GM21528 (cell line): ENCODE results near the gene PRUNE2.
"Not testable (repeated sequence)": the region's sequence is repeated elsewhere in the genome, so short reads cannot be mapped to it uniquely, and the experiment has no call there.

ENCODE experiments used
- ATAC-seq: cut with Tn5 transposase; IDR thresholded peaks from one replicate; pipeline ENCODE4 v1.9.1; 2021; ENCODE audit warnings: mild to moderate bottlenecking, moderate library complexity; ENCODE audit not compliant: unreplicated experiment, low FRiP score

The PRUNE2 gene

DNA sequence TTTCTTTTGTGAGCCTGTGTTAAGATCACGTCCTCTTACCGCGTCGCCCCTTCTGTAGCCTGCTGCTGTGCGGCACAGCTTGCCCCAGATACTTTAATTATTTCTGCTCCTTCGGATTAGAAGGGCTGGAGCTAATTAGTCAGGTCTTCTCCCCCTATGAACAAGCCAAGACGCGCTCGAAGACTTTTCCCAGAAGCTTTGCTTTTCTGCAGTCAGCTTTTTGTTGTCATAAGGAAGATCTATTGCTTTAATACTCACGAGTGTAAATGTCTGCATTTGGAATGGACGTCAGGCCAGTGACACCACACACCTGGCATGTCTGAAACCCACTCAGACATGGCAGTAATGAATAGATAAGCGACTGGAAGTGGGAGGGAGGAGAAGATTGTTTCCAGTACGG lies 37.0 kb downstream of the PRUNE2 start:
- no peak for ATAC-seq

DNA sequence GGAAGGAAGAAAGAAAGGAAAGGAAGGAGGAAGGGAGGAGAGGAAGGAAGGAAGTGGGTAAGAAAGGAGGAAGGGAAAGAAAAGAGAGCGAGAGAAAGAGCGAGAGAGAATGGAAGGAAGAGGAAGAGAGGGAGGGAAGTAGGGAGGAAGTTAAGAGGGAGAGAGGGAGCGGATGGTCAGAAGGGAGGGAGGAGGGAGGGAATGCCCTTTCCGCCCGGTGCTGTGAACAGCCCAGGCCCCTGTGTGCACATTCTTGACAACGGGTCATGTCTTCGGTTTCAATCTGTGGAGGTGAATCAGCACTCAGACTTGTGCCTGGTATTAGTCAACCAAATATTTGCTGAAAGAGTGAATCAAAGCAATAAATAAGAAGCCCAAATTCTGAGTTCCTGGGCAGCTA lies 39.2 kb downstream of the PRUNE2 start:
- no peak for ATAC-seq

DNA sequence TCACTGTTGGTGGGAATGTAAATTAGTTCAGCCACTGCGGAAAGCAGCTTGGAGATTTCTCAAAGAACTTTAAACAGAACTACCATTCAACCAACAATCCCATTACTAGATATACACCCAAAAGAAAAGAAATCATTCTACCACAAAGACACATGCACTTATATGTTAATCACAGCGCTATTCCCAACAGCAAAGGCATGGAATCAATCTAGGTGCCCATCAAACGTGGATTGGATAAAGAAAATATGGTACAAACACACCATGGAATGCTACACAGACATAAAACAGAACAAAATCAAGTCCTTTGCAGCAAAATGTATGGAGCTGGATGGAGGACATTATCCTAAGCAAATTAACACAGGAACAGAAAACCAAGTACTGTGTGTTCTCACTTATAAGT lies 42.1 kb downstream of the PRUNE2 start:
- ATAC-seq: no peak

DNA sequence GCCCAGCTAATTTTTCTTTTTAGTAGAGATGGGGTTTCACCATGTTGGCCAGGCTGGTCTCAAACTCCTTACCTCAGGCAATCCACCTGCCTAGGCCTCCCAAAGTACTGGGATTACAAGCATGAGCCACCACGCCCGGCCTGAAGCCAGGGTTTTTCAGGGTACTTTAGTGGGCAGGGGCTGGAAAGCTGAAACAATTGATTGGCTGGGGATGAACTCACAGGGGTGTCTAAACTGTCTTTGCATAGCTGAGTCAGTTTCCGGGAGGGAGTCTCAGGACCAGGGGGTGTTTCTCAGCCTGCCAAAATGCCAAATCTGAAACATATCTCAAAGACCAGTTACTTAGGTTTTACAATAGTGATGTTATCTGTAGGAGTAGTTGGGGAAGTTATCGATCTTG lies 46.1 kb downstream of the PRUNE2 start:
- no peak for ATAC-seq

DNA sequence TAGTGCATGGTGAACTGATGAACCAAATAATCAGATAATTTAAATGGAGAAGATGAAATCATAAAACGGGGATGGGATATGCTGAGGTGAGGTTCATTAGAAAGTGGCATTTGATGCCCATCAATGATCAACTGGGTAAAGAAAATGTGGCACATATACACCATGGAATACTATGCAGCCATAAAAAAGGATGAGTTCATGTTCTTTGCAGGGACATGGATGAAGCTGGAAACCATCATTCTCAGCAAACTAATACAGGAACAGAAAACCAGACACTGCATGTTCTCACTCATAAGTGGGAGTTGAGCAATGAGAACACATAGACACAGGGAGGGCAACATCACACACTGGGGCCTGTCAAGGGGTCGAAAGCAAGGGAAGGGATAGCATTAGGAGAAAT lies 47.7 kb downstream of the PRUNE2 start:
- ATAC-seq: not testable (repeated sequence)

GRCh38 chr9:76856016-76856415 lies 49.9 kb downstream of the PRUNE2 start:
- no peak for ATAC-seq

- no peak for ATAC-seq
Measured at GRCh38 chr9:76855015-76855414, 50.9 kb downstream of the PRUNE2 start.

- no peak for ATAC-seq
Measured at GRCh38 chr9:76852026-76852425, 53.9 kb downstream of the PRUNE2 start.

GRCh38 chr9:76846297-76846696 lies 59.6 kb downstream of the PRUNE2 start:
- no peak for ATAC-seq

GRCh38 chr9:76845254-76845653 lies 60.7 kb downstream of the PRUNE2 start:
- no peak for ATAC-seq

- ATAC-seq: no peak
Measured at GRCh38 chr9:76835571-76836283, 70.2 kb downstream of the PRUNE2 start.

GRCh38 chr9:76828447-76828846 lies 77.5 kb downstream of the PRUNE2 start:
- no peak for ATAC-seq

DNA sequence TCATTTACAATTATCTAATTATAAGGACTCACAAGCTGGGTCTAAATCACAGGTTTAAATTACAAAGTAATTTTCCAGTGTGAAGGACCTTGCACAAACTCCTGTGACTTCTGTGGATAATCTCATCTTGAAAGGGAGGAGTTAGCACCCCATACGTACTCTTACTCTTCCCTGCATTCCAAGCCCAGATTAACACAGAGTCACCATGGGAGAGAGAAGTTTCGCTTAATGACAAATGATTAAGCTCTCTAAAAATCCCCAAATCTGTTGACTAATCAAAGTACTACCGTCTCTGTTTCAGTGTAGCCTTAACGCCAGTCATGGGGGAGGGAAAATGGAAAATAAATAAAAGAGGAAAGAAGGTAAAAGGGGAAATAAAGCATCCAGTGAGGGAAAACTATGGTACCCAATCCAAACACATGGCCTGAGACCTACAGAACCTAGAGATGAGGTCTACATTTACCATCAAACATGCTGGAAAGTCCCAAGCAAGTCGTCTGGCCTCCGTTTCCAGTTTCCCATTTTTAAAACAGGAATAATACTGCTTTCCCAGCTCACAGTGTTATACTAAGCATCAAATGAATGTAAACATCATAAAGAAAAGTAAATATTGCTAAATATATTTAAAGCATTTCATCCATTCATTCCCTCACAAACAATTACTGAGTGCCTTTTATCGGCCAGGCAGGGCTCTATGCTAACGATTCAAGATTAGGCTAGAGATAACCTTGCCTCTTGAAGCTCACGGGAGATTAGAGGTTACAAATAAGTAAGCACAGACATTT lies 78.4 kb downstream of the PRUNE2 start:
- ATAC-seq: no peak

GRCh38 chr9:76820431-76820830 lies 85.5 kb downstream of the PRUNE2 start:
- no peak for ATAC-seq

DNA sequence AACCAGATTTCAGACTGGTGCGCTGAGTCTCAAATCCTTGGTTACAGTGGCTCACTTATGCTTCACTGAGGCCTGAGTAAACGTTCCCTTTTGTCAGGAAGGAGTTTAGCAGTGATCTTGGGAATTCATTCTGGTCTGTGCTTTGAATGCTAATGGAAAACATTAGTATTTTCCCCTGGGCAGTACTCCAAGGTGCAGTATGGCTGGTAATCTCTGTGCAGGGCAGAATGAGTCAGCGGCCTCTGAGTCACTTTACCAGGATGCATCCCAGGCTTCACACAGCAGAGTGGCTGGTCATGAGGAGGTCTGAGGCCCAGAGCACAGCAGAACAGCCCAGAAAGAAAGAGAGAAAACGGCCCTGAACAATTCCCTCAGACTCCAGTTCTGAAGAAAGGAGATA lies 87.6 kb downstream of the PRUNE2 start:
- ATAC-seq: no peak

DNA sequence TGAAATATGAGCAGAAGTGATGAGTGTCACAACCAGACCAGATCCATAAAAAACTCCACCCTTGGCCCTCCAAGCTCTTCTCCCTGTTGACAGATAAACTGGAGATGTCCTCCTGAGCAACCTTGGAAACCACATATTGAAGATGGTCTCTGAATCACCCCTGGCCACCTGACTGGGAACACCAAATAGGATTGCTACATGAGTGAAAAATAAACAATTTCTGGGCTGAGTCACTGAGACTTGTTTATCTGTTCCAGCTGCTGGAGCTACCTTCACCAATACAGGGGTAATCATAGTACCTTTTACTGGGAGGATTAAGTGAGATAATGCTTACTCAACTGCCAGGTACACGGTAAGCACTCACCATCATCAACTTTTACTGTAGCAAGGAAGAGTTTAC lies 88.4 kb downstream of the PRUNE2 start:
- ATAC-seq: no peak

GRCh38 chr9:76812591-76812990 lies 93.3 kb downstream of the PRUNE2 start:
- no peak for ATAC-seq

- no peak for ATAC-seq
Measured at GRCh38 chr9:76810377-76810957, 95.4 kb downstream of the PRUNE2 start.

GRCh38 chr9:76808636-76809035 lies 97.3 kb downstream of the PRUNE2 start:
- no peak for ATAC-seq

DNA sequence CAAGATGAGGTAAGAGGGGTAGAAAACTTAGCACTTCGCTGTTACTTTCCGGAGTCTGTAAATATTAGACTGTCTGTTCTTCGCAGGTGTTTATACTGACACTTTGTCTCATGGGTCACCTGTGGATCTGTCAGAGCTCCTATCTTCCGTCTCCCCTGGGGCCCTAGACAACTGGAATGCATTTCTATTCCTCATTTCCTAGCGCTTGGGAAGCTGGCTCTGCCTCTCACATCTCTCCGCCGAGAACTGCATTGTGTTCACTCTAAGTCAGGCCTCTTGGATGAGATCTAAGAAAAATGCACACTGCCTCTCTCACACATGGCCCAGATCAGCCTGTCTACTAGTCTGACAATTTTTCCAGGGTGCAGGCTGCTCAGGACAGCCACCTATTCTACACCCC lies 102.2 kb downstream of the PRUNE2 start:
- no peak for ATAC-seq

DNA sequence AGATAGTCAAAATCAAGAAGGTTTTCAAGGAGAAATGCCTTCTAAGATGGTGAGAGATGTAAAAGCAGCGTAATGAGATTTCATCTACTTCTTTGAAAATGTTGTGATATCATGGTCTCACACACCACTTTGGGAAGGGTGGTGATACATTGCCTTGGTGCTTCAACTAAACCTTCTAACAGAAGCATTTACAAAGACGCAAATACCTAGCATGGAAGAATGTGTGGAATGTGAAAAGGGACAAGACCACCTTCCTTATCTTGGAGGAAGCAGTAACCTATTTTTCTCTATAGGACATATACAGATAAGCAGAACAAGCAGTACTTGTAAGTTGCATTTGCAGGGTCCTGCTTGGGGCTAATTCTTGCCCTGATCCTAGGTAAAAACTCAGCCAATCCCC lies 102.8 kb downstream of the PRUNE2 start:
- ATAC-seq: no peak

DNA sequence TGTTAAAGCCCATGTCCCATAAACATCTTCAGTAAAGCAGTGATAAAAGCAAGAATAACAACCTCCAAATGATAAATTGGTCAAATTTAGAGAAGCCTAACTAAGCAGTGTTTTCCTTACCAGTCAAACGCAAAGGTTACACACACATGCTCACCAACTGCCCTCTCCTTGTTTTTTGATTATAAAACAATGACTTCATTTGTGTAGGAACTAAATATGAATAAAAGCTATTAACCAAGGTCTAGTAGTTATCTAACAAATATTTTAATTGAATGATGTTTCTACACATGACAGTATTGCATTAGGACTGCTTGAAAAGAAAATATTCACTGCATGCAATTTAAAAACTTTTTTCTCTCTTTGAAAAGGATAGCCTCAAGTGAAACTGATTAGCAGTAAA lies 105.0 kb downstream of the PRUNE2 start:
- no peak for ATAC-seq
